Measurements from ENCODE around the gene FDX1. TPM values are rescaled to one million over a fixed set of nuclear protein-coding genes. Genes with fewer than 3 reads are reported as not detected.

FDX1 gene
- total RNA-seq, 1 experiment from 2014 or later, result 13.6 TPM

DNA sequence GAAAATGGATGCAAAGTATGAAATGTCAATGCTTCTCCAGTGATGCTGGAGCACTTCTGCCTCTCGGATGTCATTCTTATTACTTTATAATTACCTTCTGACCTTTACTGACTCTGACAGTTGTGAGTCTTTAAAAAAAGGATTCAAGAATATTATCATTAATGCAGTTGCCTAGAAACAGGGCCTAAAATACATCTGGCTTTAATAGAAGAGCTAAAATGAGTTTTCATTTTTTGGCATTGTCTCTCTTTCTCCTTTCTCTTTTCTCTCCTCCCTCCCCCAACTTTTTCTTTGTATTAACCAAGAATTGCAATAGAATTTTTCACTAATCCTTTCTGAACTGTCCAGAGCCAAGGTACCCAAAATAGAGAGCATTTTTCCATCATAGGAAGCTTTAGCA, 45.9 kb downstream of the FDX1 start:
- TF ChIP-seq CTCF (IDR thresholded peaks at IDR 0.05), result no peak
- TF ChIP-seq POLR2AphosphoS5 (IDR thresholded peaks at IDR 0.05; ENCODE audit: low read depth, low read length), result no peak
- no peak for TF ChIP-seq SIN3A (IDR thresholded peaks at IDR 0.05; ENCODE audit: borderline replicate concordance, insufficient read depth, low read depth, low read length)
- DNase-seq (ENCODE audit: low read depth, low spot score) (no peak), ATAC-seq (no peak)
- Histone ChIP-seq H3K4me1 (ENCODE audit: control insufficient read depth, insufficient read depth, low read length) (no peaks in the 10 kb centered on the region), H3K27me3 (ENCODE audit: control insufficient read depth, insufficient read depth, low read length) (no peaks in the 10 kb centered on the region), H3K36me3 (ENCODE audit: control insufficient read depth, insufficient read depth, low read length) (no peaks in the 10 kb centered on the region), H3K9me3 (ENCODE audit: control insufficient read depth, insufficient read depth, low read depth, low read length) (no peaks in the 10 kb centered on the region), H3K4me3 (ENCODE audit: low read depth in 2 of 2, low read length in 2 of 2) (no peak overlapping the region), H3K27ac (ENCODE audit: low read length) (no peak overlapping the region)
- in situ Hi-C loops (cut with HindIII; ENCODE audit: low pct_unique_long_range_greater_than_20kb, low sequenced_read_pairs), result no loop called here
- CTCF ChIA-PET, result no interaction called here
- no TSS peak for BruUV-seq (replicated peaks)
- POLR2A ChIA-PET, result no interaction called here
- intact Hi-C loops (cut with micrococcal nuclease; ENCODE audit: unreplicated experiment), result no loop called here

- in situ Hi-C loops (cut with HindIII; ENCODE audit: low pct_unique_long_range_greater_than_20kb, low sequenced_read_pairs) (no loop called here), intact Hi-C loops (cut with micrococcal nuclease; ENCODE audit: unreplicated experiment) (no loop called here)
- Histone ChIP-seq H3K4me1 (ENCODE audit: control insufficient read depth, insufficient read depth, low read length) (no peaks in the 10 kb centered on the region), H3K36me3 (ENCODE audit: control insufficient read depth, insufficient read depth, low read length) (no peaks in the 10 kb centered on the region), H3K27me3 (ENCODE audit: control insufficient read depth, insufficient read depth, low read length) (peaks cover 6% of the 10 kb centered on the region), H3K27ac (ENCODE audit: low read length) (no peak overlapping the region), H3K4me3 (ENCODE audit: low read depth in 2 of 2, low read length in 2 of 2) (no peak overlapping the region), H3K9me3 (ENCODE audit: control insufficient read depth, insufficient read depth, low read depth, low read length) (no peaks in the 10 kb centered on the region)
- BruUV-seq (replicated peaks), result no TSS peak
- ChIA-PET POLR2A (no interaction called here), CTCF (interaction anchor here (0.6 kb wide), 1 partner anchor 1095 kb away, joined by 3 read pairs; no protein-coding TSS in a partner anchor)
- TF ChIP-seq CTCF (IDR thresholded peaks at IDR 0.05) (peak; percentile 43), TCF7L2 (IDR thresholded peaks at IDR 0.05; ENCODE audit: low read depth, low read length) (no peak)
- DNase-seq (ENCODE audit: low read depth, low spot score), result no peak
- ATAC-seq, result no peak
Observed at GRCh38 chr11:110478410-110478809, 48.7 kb downstream of the FDX1 start.

DNA sequence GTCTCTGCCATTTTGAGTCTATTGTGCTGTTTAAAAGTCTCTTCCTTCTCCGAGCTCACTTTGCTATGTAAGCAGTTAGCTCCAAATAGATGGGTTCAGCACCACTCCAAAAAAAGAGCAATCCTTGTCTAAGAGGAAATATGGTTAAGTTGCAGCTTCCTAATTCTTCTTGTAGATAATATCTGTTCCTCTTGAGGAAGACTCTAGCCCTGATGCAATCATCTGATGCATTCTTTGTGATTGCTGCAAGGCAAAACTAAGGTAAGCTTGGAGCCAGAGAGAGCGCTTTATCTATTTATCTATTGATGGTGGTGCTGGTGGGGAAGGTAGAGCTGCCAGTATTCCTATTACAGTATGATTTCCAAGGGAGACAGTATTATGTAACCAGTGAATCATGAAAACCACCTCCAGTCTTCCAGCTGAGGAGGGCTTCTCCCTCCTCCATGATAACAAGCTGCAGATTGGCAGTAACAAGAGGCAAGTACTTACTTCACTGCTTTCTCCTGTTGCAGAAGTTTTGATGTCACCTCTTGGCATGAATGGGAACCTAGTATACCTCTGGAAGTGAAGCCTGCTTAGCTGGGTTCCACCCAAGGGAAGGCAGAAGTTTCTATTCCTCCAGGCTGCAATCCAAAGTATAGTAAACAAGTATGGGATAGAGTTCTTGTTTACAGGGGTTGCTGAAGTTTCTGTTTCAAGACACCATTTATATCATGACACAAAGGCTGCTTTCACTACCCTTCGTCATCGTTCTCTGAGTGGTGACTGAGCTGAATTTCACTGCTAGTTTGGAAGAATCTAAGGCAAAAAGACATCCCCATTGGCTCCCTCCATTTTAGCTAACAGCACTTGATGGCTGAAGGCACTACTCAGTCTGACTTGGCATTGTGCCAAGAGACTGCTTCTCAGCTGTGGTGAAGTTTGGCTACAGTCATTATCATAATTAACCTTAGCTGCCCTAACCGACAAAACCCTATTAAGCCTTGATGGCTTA, 49.7 kb downstream of the FDX1 start:
- intact Hi-C loops (cut with micrococcal nuclease; ENCODE audit: unreplicated experiment) (no loop called here), in situ Hi-C loops (cut with HindIII; ENCODE audit: low pct_unique_long_range_greater_than_20kb, low sequenced_read_pairs) (no loop called here)
- Histone ChIP-seq H3K9me3 (ENCODE audit: control insufficient read depth, insufficient read depth, low read depth, low read length) (no peaks in the 10 kb centered on the region), H3K27me3 (ENCODE audit: control insufficient read depth, insufficient read depth, low read length) (peaks cover 6% of the 10 kb centered on the region), H3K4me1 (ENCODE audit: control insufficient read depth, insufficient read depth, low read length) (no peaks in the 10 kb centered on the region), H3K4me3 (ENCODE audit: low read depth in 2 of 2, low read length in 2 of 2) (no peak overlapping the region), H3K27ac (ENCODE audit: low read length) (no peak overlapping the region), H3K36me3 (ENCODE audit: control insufficient read depth, insufficient read depth, low read length) (no peaks in the 10 kb centered on the region)
- no peak for DNase-seq (ENCODE audit: low read depth, low spot score)
- ATAC-seq, result no peak
- ChIA-PET POLR2A (no interaction called here), CTCF (interaction anchor here (0.6 to 0.7 kb wide), 2 partner anchors 278 to 1094 kb away, joined by 3 read pairs; no protein-coding TSS in a partner anchor)
- TF ChIP-seq TCF7L2 (IDR thresholded peaks at IDR 0.05; ENCODE audit: low read depth, low read length) (no peak), CTCF (IDR thresholded peaks at IDR 0.05) (no peak), POLR2AphosphoS5 (IDR thresholded peaks at IDR 0.05; ENCODE audit: low read depth, low read length) (no peak), SIN3A (IDR thresholded peaks at IDR 0.05; ENCODE audit: borderline replicate concordance, insufficient read depth, low read depth, low read length) (no peak)
- TF ChIP-seq, protein P1, sequence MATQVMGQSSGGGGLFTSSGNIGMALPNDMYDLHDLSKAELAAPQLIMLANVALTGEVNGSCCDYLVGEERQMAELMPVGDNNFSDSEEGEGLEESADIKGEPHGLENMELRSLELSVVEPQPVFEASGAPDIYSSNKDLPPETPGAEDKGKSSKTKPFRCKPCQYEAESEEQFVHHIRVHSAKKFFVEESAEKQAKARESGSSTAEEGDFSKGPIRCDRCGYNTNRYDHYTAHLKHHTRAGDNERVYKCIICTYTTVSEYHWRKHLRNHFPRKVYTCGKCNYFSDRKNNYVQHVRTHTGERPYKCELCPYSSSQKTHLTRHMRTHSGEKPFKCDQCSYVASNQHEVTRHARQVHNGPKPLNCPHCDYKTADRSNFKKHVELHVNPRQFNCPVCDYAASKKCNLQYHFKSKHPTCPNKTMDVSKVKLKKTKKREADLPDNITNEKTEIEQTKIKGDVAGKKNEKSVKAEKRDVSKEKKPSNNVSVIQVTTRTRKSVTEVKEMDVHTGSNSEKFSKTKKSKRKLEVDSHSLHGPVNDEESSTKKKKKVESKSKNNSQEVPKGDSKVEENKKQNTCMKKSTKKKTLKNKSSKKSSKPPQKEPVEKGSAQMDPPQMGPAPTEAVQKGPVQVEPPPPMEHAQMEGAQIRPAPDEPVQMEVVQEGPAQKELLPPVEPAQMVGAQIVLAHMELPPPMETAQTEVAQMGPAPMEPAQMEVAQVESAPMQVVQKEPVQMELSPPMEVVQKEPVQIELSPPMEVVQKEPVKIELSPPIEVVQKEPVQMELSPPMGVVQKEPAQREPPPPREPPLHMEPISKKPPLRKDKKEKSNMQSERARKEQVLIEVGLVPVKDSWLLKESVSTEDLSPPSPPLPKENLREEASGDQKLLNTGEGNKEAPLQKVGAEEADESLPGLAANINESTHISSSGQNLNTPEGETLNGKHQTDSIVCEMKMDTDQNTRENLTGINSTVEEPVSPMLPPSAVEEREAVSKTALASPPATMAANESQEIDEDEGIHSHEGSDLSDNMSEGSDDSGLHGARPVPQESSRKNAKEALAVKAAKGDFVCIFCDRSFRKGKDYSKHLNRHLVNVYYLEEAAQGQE (IDR thresholded peaks at IDR 0.05; ENCODE audit: insufficient read depth in 1 of 2, low read depth in 2 of 2, low read length in 1 of 2), result no peak
- no TSS peak for BruUV-seq (replicated peaks)

Measured in Panc1 (cell line).